Nephron progenitor cell (in vitro differentiated cells): ENCODE data around the gene PTGDR.

Experiments used
- DNase-seq: peaks from one replicate; pipeline ENCODE4 v3.0.0; 2021
- H3K27ac Mint-ChIP-seq: 2 replicates; pipeline ENCODE4 v1.8.0; 2021; ENCODE audit warnings: mild to moderate bottlenecking, moderate library complexity, mixed read lengths
- H3K27me3 Mint-ChIP-seq: 2 replicates; pipeline ENCODE4 v1.8.0; 2021; ENCODE audit warnings: mild to moderate bottlenecking, low read depth, mixed read lengths; ENCODE audit not compliant: poor library complexity
- H3K36me3 Mint-ChIP-seq: 2 replicates; pipeline ENCODE4 v1.8.0; 2021; ENCODE audit warnings: low read depth, mixed read lengths
- H3K4me1 Mint-ChIP-seq: 2 replicates; pipeline ENCODE4 v1.8.0; 2021; ENCODE audit warnings: mixed read lengths
- H3K4me3 Mint-ChIP-seq: 2 replicates; pipeline ENCODE4 v1.8.0; 2021; ENCODE audit warnings: mild to moderate bottlenecking, moderate library complexity, mixed read lengths
- H3K9me3 Mint-ChIP-seq: 2 replicates; pipeline ENCODE4 v1.8.0; 2021; ENCODE audit warnings: mild to moderate bottlenecking, moderate library complexity, mixed read lengths
- TF ChIP-seq, protein P1 (sequence below): fragments of 200-600 bp; sonication (generic); IDR thresholded peaks from 2 replicates; pipeline ENCODE4 v1.5.0; 2021; ENCODE audit warnings: antibody characterized with exemption

The PTGDR gene

GRCh38 chr14:52314595-52315354 lies 47.3 kb downstream of the PTGDR start:
- DNase-seq = peak; percentile 50
- H3K9me3 Mint-ChIP-seq = peaks cover under 1% of the 10 kb centered on the region
- TF ChIP-seq, protein P1, sequence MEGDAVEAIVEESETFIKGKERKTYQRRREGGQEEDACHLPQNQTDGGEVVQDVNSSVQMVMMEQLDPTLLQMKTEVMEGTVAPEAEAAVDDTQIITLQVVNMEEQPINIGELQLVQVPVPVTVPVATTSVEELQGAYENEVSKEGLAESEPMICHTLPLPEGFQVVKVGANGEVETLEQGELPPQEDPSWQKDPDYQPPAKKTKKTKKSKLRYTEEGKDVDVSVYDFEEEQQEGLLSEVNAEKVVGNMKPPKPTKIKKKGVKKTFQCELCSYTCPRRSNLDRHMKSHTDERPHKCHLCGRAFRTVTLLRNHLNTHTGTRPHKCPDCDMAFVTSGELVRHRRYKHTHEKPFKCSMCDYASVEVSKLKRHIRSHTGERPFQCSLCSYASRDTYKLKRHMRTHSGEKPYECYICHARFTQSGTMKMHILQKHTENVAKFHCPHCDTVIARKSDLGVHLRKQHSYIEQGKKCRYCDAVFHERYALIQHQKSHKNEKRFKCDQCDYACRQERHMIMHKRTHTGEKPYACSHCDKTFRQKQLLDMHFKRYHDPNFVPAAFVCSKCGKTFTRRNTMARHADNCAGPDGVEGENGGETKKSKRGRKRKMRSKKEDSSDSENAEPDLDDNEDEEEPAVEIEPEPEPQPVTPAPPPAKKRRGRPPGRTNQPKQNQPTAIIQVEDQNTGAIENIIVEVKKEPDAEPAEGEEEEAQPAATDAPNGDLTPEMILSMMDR = no peak
- no peak overlapping the region for H3K27ac Mint-ChIP-seq
- H3K4me3 Mint-ChIP-seq = peak overlapping the region; percentile 94
- H3K27me3 Mint-ChIP-seq = peaks cover 80% of the 10 kb centered on the region
- peaks cover under 1% of the 10 kb centered on the region for H3K36me3 Mint-ChIP-seq
- peaks cover 38% of the 10 kb centered on the region for H3K4me1 Mint-ChIP-seq

- peaks cover 6% of the 10 kb centered on the region for H3K9me3 Mint-ChIP-seq
- H3K27me3 Mint-ChIP-seq = peaks cover 76% of the 10 kb centered on the region
- H3K4me1 Mint-ChIP-seq = peaks cover 38% of the 10 kb centered on the region
- DNase-seq = no peak
- peak overlapping the region; percentile 94 for H3K4me3 Mint-ChIP-seq
- H3K36me3 Mint-ChIP-seq = peaks cover 6% of the 10 kb centered on the region
- TF ChIP-seq, protein P1 = no peak
- no peak overlapping the region for H3K27ac Mint-ChIP-seq
These were observed 47.8 kb downstream of the PTGDR start for GRCh38 chr14:52315355-52315718.

GRCh38 chr14:52318062-52318461 lies 50.6 kb downstream of the PTGDR start:
- TF ChIP-seq, protein P1 = no peak
- peaks cover 58% of the 10 kb centered on the region for H3K27me3 Mint-ChIP-seq

GRCh38 chr14:52318826-52319645 lies 51.5 kb downstream of the PTGDR start:
- DNase-seq = no peak
- peaks cover 48% of the 10 kb centered on the region for H3K27me3 Mint-ChIP-seq
- H3K9me3 Mint-ChIP-seq = peaks cover 41% of the 10 kb centered on the region
- H3K27ac Mint-ChIP-seq = no peak overlapping the region
- peaks cover 12% of the 10 kb centered on the region for H3K4me1 Mint-ChIP-seq
- TF ChIP-seq, protein P1 = no peak
- H3K36me3 Mint-ChIP-seq = peaks cover 41% of the 10 kb centered on the region
- no peak overlapping the region for H3K4me3 Mint-ChIP-seq

More at GRCh38 chr14:52318062-52318461, 50.6 kb downstream of the PTGDR start:
- Mint-ChIP-seq H3K4me1 (peaks cover 22% of the 10 kb centered on the region), H3K27ac (no peak overlapping the region), H3K4me3 (no peak overlapping the region), H3K36me3 (peaks cover 31% of the 10 kb centered on the region), H3K9me3 (peaks cover 32% of the 10 kb centered on the region)
- DNase-seq = no peak

GRCh38 chr14:52319919-52320318 lies 52.4 kb downstream of the PTGDR start:
- no peak overlapping the region for H3K27ac Mint-ChIP-seq
- H3K4me3 Mint-ChIP-seq = no peak overlapping the region
- H3K27me3 Mint-ChIP-seq = peaks cover 39% of the 10 kb centered on the region
- peaks cover 7% of the 10 kb centered on the region for H3K4me1 Mint-ChIP-seq
- no peak for DNase-seq
- TF ChIP-seq, protein P1 = no peak
- H3K9me3 Mint-ChIP-seq = peaks cover 47% of the 10 kb centered on the region
- H3K36me3 Mint-ChIP-seq = peaks cover 45% of the 10 kb centered on the region
